Progenitor cell of endocrine pancreas (in vitro differentiated cells): ENCODE measurements around the gene SLC9A9. TPM values are rescaled to one million over a fixed set of nuclear protein-coding genes. Genes with fewer than 3 reads are reported as not detected.

Source experiments
- DNase-seq: peaks from one replicate; pipeline ENCODE4 v3.0.0; 2021; ENCODE audit warnings: low spot score; ENCODE audit not compliant: unreplicated experiment
- H3K27ac Mint-ChIP-seq: 2 replicates; pipeline ENCODE4 v1.8.0; 2021; ENCODE audit warnings: mild to moderate bottlenecking, moderate library complexity, mixed read lengths
- H3K27me3 Mint-ChIP-seq: 2 replicates; pipeline ENCODE4 v1.8.0; 2021; ENCODE audit warnings: mixed read lengths
- H3K36me3 Mint-ChIP-seq: 2 replicates; pipeline ENCODE4 v1.8.0; 2022; ENCODE audit warnings: mixed read lengths; ENCODE audit not compliant: insufficient read depth
- H3K4me1 Mint-ChIP-seq: 2 replicates; pipeline ENCODE4 v1.8.0; 2021; ENCODE audit warnings: low read depth, mixed read lengths
- H3K4me3 Mint-ChIP-seq: 2 replicates; pipeline ENCODE4 v1.8.0; 2021; ENCODE audit warnings: low read depth, mild to moderate bottlenecking, moderate library complexity, mixed read lengths
- H3K9me3 Mint-ChIP-seq: 2 replicates; pipeline ENCODE4 v1.8.0; 2021; ENCODE audit warnings: low read depth, mixed read lengths
- CTCF ChIP-seq: fragments of 200-600 bp; sonication (generic); IDR thresholded peaks from one replicate; pipeline ENCODE4 v1.5.0; 2021; ENCODE audit warnings: antibody characterized with exemption, mild to moderate bottlenecking; ENCODE audit not compliant: unreplicated experiment
- total RNA-seq: library from RNA; stranded (reverse); gene quantifications from 2 replicates; pipeline ENCODE4 v1.2.1, GENCODE V29; 2021

Gene SLC9A9
- total RNA-seq, 1 donor from 2014 or later = 0.17 TPM

- Mint-ChIP-seq H3K9me3 (no peaks in the 10 kb centered on the region), H3K4me3 (no peak overlapping the region), H3K36me3 (no peaks in the 10 kb centered on the region), H3K4me1 (peaks cover 5% of the 10 kb centered on the region), H3K27ac (no peak overlapping the region), H3K27me3 (peaks cover 12% of the 10 kb centered on the region)
- no peak for DNase-seq
- TF ChIP-seq CTCF = no peak
These were observed 545.6 kb downstream of the SLC9A9 start for GRCh38 chr3:143302638-143303171.

- TF ChIP-seq CTCF = no peak
- H3K27me3 Mint-ChIP-seq = peaks cover 12% of the 10 kb centered on the region
- H3K27ac Mint-ChIP-seq = no peak overlapping the region
- H3K9me3 Mint-ChIP-seq = no peaks in the 10 kb centered on the region
- no peak overlapping the region for H3K4me3 Mint-ChIP-seq
- no peak for DNase-seq
- H3K4me1 Mint-ChIP-seq = peaks cover 2% of the 10 kb centered on the region
- no peaks in the 10 kb centered on the region for H3K36me3 Mint-ChIP-seq
These were observed 547.0 kb downstream of the SLC9A9 start for GRCh38 chr3:143301031-143301901.

GRCh38 chr3:143298886-143299535 is 549.3 kb downstream of the SLC9A9 start:
- H3K9me3 Mint-ChIP-seq = no peaks in the 10 kb centered on the region
- no peaks in the 10 kb centered on the region for H3K36me3 Mint-ChIP-seq
- H3K27ac Mint-ChIP-seq = no peak overlapping the region
- no peak overlapping the region for H3K4me3 Mint-ChIP-seq
- peaks cover 2% of the 10 kb centered on the region for H3K4me1 Mint-ChIP-seq
- H3K27me3 Mint-ChIP-seq = peaks cover 12% of the 10 kb centered on the region
- DNase-seq = no peak
- TF ChIP-seq CTCF = no peak

GRCh38 chr3:143298380-143298779 is 549.9 kb downstream of the SLC9A9 start:
- Mint-ChIP-seq H3K9me3 (no peaks in the 10 kb centered on the region), H3K4me1 (peaks cover 2% of the 10 kb centered on the region), H3K27me3 (peaks cover 12% of the 10 kb centered on the region), H3K4me3 (no peak overlapping the region), H3K36me3 (no peaks in the 10 kb centered on the region), H3K27ac (no peak overlapping the region)
- TF ChIP-seq CTCF = no peak
- no peak for DNase-seq
